ENCODE results near the gene FAM234B. TPM values are rescaled to one million over a fixed set of nuclear protein-coding genes. Genes with fewer than 3 reads are reported as not detected.

FAM234B gene
- polyA plus RNA-seq, 1 donor (not counting 4 experiments of a cell fraction or from before 2014, with no cell fraction given), result 4.5 TPM

GRCh38 chr12:13069380-13069779, 25.2 kb downstream of the FAM234B start:
- dilution Hi-C loops (cut with MboI; ENCODE audit: extremely low pct_ligation_motif_present, low sequenced_read_pairs), result no loop called here
- Histone ChIP-seq H3K4me1 (ENCODE audit: control insufficient read depth, extremely low read depth, insufficient read depth, low read length) (peaks cover 27% of the 10 kb centered on the region), H4K20me1 (ENCODE audit: control insufficient read depth, extremely low read depth, insufficient read depth, low read length) (no peaks in the 10 kb centered on the region), H3K9ac (ENCODE audit: control insufficient read depth, extremely low read depth, insufficient read depth, low read length) (no peak overlapping the region), H3K9me3 (ENCODE audit: control insufficient read depth, low read depth, low read length) (no peaks in the 10 kb centered on the region), H3K27ac (ENCODE audit: control insufficient read depth, insufficient read depth, low read length) (no peak overlapping the region), H3K79me2 (ENCODE audit: control insufficient read depth, insufficient read depth, low read length) (no peaks in the 10 kb centered on the region), H3K4me3 (ENCODE audit: control insufficient read depth in 2 of 3, extremely low read depth in 1 of 3, insufficient read depth in 2 of 3, low read depth in 1 of 3, low read length in 3 of 3) (no peak overlapping the region), H3K27me3 (ENCODE audit: control insufficient read depth, extremely low read depth, insufficient read depth, low read length) (no peaks in the 10 kb centered on the region), H3K4me2 (ENCODE audit: control insufficient read depth, extremely low read depth, insufficient read depth, low read depth, low read length) (no peak overlapping the region), H3K36me3 (ENCODE audit: control insufficient read depth in 2 of 2, extremely low read depth in 1 of 2, insufficient read depth in 2 of 2, low read length in 2 of 2) (no peaks in the 10 kb centered on the region), H3K9me1 (ENCODE audit: control insufficient read depth, extremely low read depth, insufficient read depth, low read length) (peaks cover 2% of the 10 kb centered on the region), H2AFZ (ENCODE audit: control insufficient read depth, low read length) (no peak overlapping the region)
- TF ChIP-seq, protein P1, sequence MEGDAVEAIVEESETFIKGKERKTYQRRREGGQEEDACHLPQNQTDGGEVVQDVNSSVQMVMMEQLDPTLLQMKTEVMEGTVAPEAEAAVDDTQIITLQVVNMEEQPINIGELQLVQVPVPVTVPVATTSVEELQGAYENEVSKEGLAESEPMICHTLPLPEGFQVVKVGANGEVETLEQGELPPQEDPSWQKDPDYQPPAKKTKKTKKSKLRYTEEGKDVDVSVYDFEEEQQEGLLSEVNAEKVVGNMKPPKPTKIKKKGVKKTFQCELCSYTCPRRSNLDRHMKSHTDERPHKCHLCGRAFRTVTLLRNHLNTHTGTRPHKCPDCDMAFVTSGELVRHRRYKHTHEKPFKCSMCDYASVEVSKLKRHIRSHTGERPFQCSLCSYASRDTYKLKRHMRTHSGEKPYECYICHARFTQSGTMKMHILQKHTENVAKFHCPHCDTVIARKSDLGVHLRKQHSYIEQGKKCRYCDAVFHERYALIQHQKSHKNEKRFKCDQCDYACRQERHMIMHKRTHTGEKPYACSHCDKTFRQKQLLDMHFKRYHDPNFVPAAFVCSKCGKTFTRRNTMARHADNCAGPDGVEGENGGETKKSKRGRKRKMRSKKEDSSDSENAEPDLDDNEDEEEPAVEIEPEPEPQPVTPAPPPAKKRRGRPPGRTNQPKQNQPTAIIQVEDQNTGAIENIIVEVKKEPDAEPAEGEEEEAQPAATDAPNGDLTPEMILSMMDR (optimal IDR thresholded peaks at IDR 0.05 in 1 of 3, IDR thresholded peaks at IDR 0.05 in 1 of 3, conservative IDR thresholded peaks at IDR 0.05 in 1 of 3; ENCODE audit: extremely low read depth in 1 of 3, insufficient read depth in 2 of 3, low read length in 3 of 3), result no peak
- TF ChIP-seq EZH2 (IDR thresholded peaks at IDR 0.05; ENCODE audit: low read length), result no peak
- no peak for FAIRE-seq
- no peak for DNase-seq (ENCODE audit: low read depth, low spot score)

DNA sequence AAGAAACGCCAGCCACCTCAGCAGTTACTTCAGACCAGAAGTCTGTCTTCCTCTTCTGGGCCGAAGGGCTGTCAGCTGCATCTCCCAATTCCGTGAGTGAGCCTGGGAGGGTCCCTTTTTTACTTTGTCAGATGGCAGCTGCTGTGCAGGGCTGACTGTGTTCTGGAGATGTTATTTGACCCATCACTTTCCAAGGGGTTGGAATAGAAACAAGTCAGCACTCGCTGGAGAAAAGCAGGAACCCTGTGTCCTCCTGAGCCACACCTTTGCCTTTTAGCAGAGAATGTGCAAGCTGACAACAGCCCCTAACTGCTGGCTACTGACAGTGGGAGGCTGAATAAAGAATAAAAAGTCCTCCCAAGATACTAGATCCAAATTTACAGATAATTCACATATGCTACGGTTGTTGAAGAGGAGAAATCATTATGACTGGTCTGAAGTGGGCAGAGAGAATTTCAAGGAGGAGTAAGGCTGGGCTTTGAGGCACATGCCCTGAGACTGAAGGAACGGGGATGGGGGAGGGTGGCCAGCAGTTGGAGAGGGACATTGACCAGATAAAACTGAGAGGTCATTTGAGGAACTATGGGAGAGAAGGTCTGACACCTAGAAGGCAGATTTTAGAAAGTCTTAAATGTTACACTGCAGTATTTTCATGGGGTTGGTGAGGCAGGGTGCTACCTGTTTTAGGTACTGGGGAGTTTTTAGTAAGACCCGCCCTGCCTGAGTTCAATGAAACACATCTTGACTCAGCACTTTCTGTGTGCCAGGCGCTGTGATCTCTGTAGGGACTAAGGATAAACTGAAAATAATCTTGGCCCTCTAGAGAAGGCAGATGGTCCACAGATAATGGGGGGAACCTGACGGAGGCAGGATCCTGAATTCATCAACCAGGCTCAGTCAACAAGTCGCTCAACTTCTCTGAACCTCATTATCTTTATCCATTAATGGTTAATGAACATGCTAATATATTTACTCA, 27.4 kb downstream of the FAM234B start:
- no peaks in the 10 kb centered on the region for H3K79me2 ChIP-seq (ENCODE audit: control insufficient read depth, insufficient read depth, low read length)
- peak overlapping the region; percentile 75 for H3K27ac ChIP-seq (ENCODE audit: control insufficient read depth, insufficient read depth, low read length)
- no peak for DNase-seq (ENCODE audit: low read depth, low spot score)
- no peaks in the 10 kb centered on the region for H3K36me3 ChIP-seq (ENCODE audit: control insufficient read depth in 2 of 2, extremely low read depth in 1 of 2, insufficient read depth in 2 of 2, low read length in 2 of 2)
- H3K4me1 ChIP-seq (ENCODE audit: control insufficient read depth, extremely low read depth, insufficient read depth, low read length), result peaks cover 31% of the 10 kb centered on the region
- H3K9ac ChIP-seq (ENCODE audit: control insufficient read depth, extremely low read depth, insufficient read depth, low read length), result peak overlapping the region; percentile 2
- H3K4me2 ChIP-seq (ENCODE audit: control insufficient read depth, extremely low read depth, insufficient read depth, low read depth, low read length), result peak overlapping the region; percentile 70
- peak overlapping the region in 2 of 3 experiments; percentile 2 to 23 for H3K4me3 ChIP-seq (ENCODE audit: control insufficient read depth in 2 of 3, extremely low read depth in 1 of 3, insufficient read depth in 2 of 3, low read depth in 1 of 3, low read length in 3 of 3)
- TF ChIP-seq EZH2 (IDR thresholded peaks at IDR 0.05; ENCODE audit: low read length), result no peak
- TF ChIP-seq, protein P1 (optimal IDR thresholded peaks at IDR 0.05 in 1 of 3, IDR thresholded peaks at IDR 0.05 in 1 of 3, conservative IDR thresholded peaks at IDR 0.05 in 1 of 3; ENCODE audit: extremely low read depth in 1 of 3, insufficient read depth in 2 of 3, low read length in 3 of 3), result no peak
- dilution Hi-C loops (cut with MboI; ENCODE audit: extremely low pct_ligation_motif_present, low sequenced_read_pairs), result no loop called here
- H3K9me3 ChIP-seq (ENCODE audit: control insufficient read depth, low read depth, low read length), result no peaks in the 10 kb centered on the region
- H3K27me3 ChIP-seq (ENCODE audit: control insufficient read depth, extremely low read depth, insufficient read depth, low read length), result no peaks in the 10 kb centered on the region
- FAIRE-seq, result peak; percentile 92
- no peaks in the 10 kb centered on the region for H4K20me1 ChIP-seq (ENCODE audit: control insufficient read depth, extremely low read depth, insufficient read depth, low read length)
- H2AFZ ChIP-seq (ENCODE audit: control insufficient read depth, low read length), result peak overlapping the region; percentile 59
- H3K9me1 ChIP-seq (ENCODE audit: control insufficient read depth, extremely low read depth, insufficient read depth, low read length), result peaks cover 2% of the 10 kb centered on the region
